Measurements from ENCODE around the gene MKI67.

Gene MKI67

GRCh38 chr10:128086003-128086863 is 40.0 kb downstream of the MKI67 start:
- H3K27ac ChIP-seq (ENCODE audit: low read depth, low read length): no peak overlapping the region
- H3K36me3 ChIP-seq (ENCODE audit: control insufficient read depth in 5 of 5, insufficient read depth in 5 of 5, low read length in 5 of 5): peaks cover 0 to 23% (median 14%) of the 10 kb centered on the region in 5 donors
- H3K4me3 ChIP-seq (ENCODE audit: low read depth in 1 of 5, low read length in 5 of 5): no peak overlapping the region
- H3K4me1 ChIP-seq (ENCODE audit: control insufficient read depth in 5 of 5, insufficient read depth in 5 of 5, low read length in 5 of 5): no peaks in the 10 kb centered on the region
- no peak overlapping the region for H3K9ac ChIP-seq (ENCODE audit: low read length in 5 of 5)
- peaks cover 0 to 14% (median 11%) of the 10 kb centered on the region in 5 donors for H3K27me3 ChIP-seq (ENCODE audit: control insufficient read depth in 5 of 5, insufficient read depth in 4 of 5, low read length in 5 of 5)
- H3K9me3 ChIP-seq (ENCODE audit: control insufficient read depth in 5 of 5, low read length in 5 of 5): no peaks in the 10 kb centered on the region

GRCh38 chr10:128084991-128085390 is 41.2 kb downstream of the MKI67 start:
- Histone ChIP-seq H3K36me3 (ENCODE audit: control insufficient read depth in 5 of 5, insufficient read depth in 5 of 5, low read length in 5 of 5) (peaks cover 0 to 35% (median 19%) of the 10 kb centered on the region in 5 donors), H3K27ac (ENCODE audit: low read depth, low read length) (no peak overlapping the region), H3K27me3 (ENCODE audit: control insufficient read depth in 5 of 5, insufficient read depth in 4 of 5, low read length in 5 of 5) (peaks cover 0 to 14% (median 8%) of the 10 kb centered on the region in 5 donors), H3K9ac (ENCODE audit: low read length in 5 of 5) (no peak overlapping the region), H3K9me3 (ENCODE audit: control insufficient read depth in 5 of 5, low read length in 5 of 5) (no peaks in the 10 kb centered on the region), H3K4me3 (ENCODE audit: low read depth in 1 of 5, low read length in 5 of 5) (no peak overlapping the region), H3K4me1 (ENCODE audit: control insufficient read depth in 5 of 5, insufficient read depth in 5 of 5, low read length in 5 of 5) (no peaks in the 10 kb centered on the region)

GRCh38 chr10:128084364-128084763 is 41.9 kb downstream of the MKI67 start:
- Histone ChIP-seq H3K4me1 (ENCODE audit: control insufficient read depth in 5 of 5, insufficient read depth in 5 of 5, low read length in 5 of 5) (no peaks in the 10 kb centered on the region), H3K27me3 (ENCODE audit: control insufficient read depth in 5 of 5, insufficient read depth in 4 of 5, low read length in 5 of 5) (peaks cover 0 to 11% (median 7%) of the 10 kb centered on the region in 5 donors), H3K27ac (ENCODE audit: low read depth, low read length) (no peak overlapping the region), H3K4me3 (ENCODE audit: low read depth in 1 of 5, low read length in 5 of 5) (no peak overlapping the region), H3K9me3 (ENCODE audit: control insufficient read depth in 5 of 5, low read length in 5 of 5) (no peaks in the 10 kb centered on the region), H3K9ac (ENCODE audit: low read length in 5 of 5) (no peak overlapping the region), H3K36me3 (ENCODE audit: control insufficient read depth in 5 of 5, insufficient read depth in 5 of 5, low read length in 5 of 5) (peaks cover 0 to 42% (median 25%) of the 10 kb centered on the region in 5 donors)

- Histone ChIP-seq H3K4me3 (ENCODE audit: low read depth in 1 of 5, low read length in 5 of 5) (no peak overlapping the region), H3K27me3 (ENCODE audit: control insufficient read depth in 5 of 5, insufficient read depth in 4 of 5, low read length in 5 of 5) (peaks cover 0 to 7% (median 3%) of the 10 kb centered on the region in 5 donors), H3K4me1 (ENCODE audit: control insufficient read depth in 5 of 5, insufficient read depth in 5 of 5, low read length in 5 of 5) (no peaks in the 10 kb centered on the region), H3K9ac (ENCODE audit: low read length in 5 of 5) (no peak overlapping the region), H3K9me3 (ENCODE audit: control insufficient read depth in 5 of 5, low read length in 5 of 5) (no peaks in the 10 kb centered on the region), H3K36me3 (ENCODE audit: control insufficient read depth in 5 of 5, insufficient read depth in 5 of 5, low read length in 5 of 5) (peaks cover 0 to 52% (median 34%) of the 10 kb centered on the region in 5 donors), H3K27ac (ENCODE audit: low read depth, low read length) (no peak overlapping the region)
Observed at GRCh38 chr10:128083191-128083895, 42.9 kb downstream of the MKI67 start.

GRCh38 chr10:128081720-128082119 is 44.5 kb downstream of the MKI67 start:
- Histone ChIP-seq H3K27me3 (ENCODE audit: control insufficient read depth in 5 of 5, insufficient read depth in 4 of 5, low read length in 5 of 5) (peaks cover 0 to 3% (median 0%) of the 10 kb centered on the region in 5 donors), H3K36me3 (ENCODE audit: control insufficient read depth in 5 of 5, insufficient read depth in 5 of 5, low read length in 5 of 5) (peaks cover 0 to 68% (median 50%) of the 10 kb centered on the region in 5 donors), H3K27ac (ENCODE audit: low read depth, low read length) (no peak overlapping the region), H3K9me3 (ENCODE audit: control insufficient read depth in 5 of 5, low read length in 5 of 5) (no peaks in the 10 kb centered on the region), H3K4me3 (ENCODE audit: low read depth in 1 of 5, low read length in 5 of 5) (no peak overlapping the region), H3K9ac (ENCODE audit: low read length in 5 of 5) (no peak overlapping the region), H3K4me1 (ENCODE audit: control insufficient read depth in 5 of 5, insufficient read depth in 5 of 5, low read length in 5 of 5) (no peaks in the 10 kb centered on the region)

GRCh38 chr10:128081222-128081621 is 45.0 kb downstream of the MKI67 start:
- Histone ChIP-seq H3K9ac (ENCODE audit: low read length in 5 of 5) (no peak overlapping the region), H3K36me3 (ENCODE audit: control insufficient read depth in 5 of 5, insufficient read depth in 5 of 5, low read length in 5 of 5) (peaks cover 0 to 73% (median 53%) of the 10 kb centered on the region in 5 donors), H3K4me3 (ENCODE audit: low read depth in 1 of 5, low read length in 5 of 5) (no peak overlapping the region), H3K27ac (ENCODE audit: low read depth, low read length) (no peak overlapping the region), H3K4me1 (ENCODE audit: control insufficient read depth in 5 of 5, insufficient read depth in 5 of 5, low read length in 5 of 5) (no peaks in the 10 kb centered on the region), H3K27me3 (ENCODE audit: control insufficient read depth in 5 of 5, insufficient read depth in 4 of 5, low read length in 5 of 5) (peaks cover 0 to 3% (median 0%) of the 10 kb centered on the region in 5 donors), H3K9me3 (ENCODE audit: control insufficient read depth in 5 of 5, low read length in 5 of 5) (no peaks in the 10 kb centered on the region)

GRCh38 chr10:128080641-128081040 is 45.6 kb downstream of the MKI67 start:
- Histone ChIP-seq H3K9me3 (ENCODE audit: control insufficient read depth in 5 of 5, low read length in 5 of 5) (no peaks in the 10 kb centered on the region), H3K9ac (ENCODE audit: low read length in 5 of 5) (no peak overlapping the region), H3K36me3 (ENCODE audit: control insufficient read depth in 5 of 5, insufficient read depth in 5 of 5, low read length in 5 of 5) (peaks cover 0 to 78% (median 53%) of the 10 kb centered on the region in 5 donors), H3K27ac (ENCODE audit: low read depth, low read length) (no peak overlapping the region), H3K27me3 (ENCODE audit: control insufficient read depth in 5 of 5, insufficient read depth in 4 of 5, low read length in 5 of 5) (peaks cover 0 to 3% (median 0%) of the 10 kb centered on the region in 5 donors), H3K4me3 (ENCODE audit: low read depth in 1 of 5, low read length in 5 of 5) (no peak overlapping the region), H3K4me1 (ENCODE audit: control insufficient read depth in 5 of 5, insufficient read depth in 5 of 5, low read length in 5 of 5) (no peaks in the 10 kb centered on the region)

GRCh38 chr10:128080231-128080630 is 46.0 kb downstream of the MKI67 start:
- H3K4me3 ChIP-seq (ENCODE audit: low read depth in 1 of 5, low read length in 5 of 5): no peak overlapping the region
- H3K36me3 ChIP-seq (ENCODE audit: control insufficient read depth in 5 of 5, insufficient read depth in 5 of 5, low read length in 5 of 5): peaks cover 0 to 77% (median 55%) of the 10 kb centered on the region in 5 donors
- H3K4me1 ChIP-seq (ENCODE audit: control insufficient read depth in 5 of 5, insufficient read depth in 5 of 5, low read length in 5 of 5): no peaks in the 10 kb centered on the region
- H3K27ac ChIP-seq (ENCODE audit: low read depth, low read length): no peak overlapping the region
- H3K9ac ChIP-seq (ENCODE audit: low read length in 5 of 5): no peak overlapping the region
- no peaks in the 10 kb centered on the region for H3K9me3 ChIP-seq (ENCODE audit: control insufficient read depth in 5 of 5, low read length in 5 of 5)
- peaks cover 0 to 3% (median 0%) of the 10 kb centered on the region in 5 donors for H3K27me3 ChIP-seq (ENCODE audit: control insufficient read depth in 5 of 5, insufficient read depth in 4 of 5, low read length in 5 of 5)

- Histone ChIP-seq H3K9ac (ENCODE audit: low read length in 5 of 5) (no peak overlapping the region), H3K36me3 (ENCODE audit: control insufficient read depth in 5 of 5, insufficient read depth in 5 of 5, low read length in 5 of 5) (peaks cover 4 to 77% (median 56%) of the 10 kb centered on the region in 5 donors), H3K4me3 (ENCODE audit: low read depth in 1 of 5, low read length in 5 of 5) (no peak overlapping the region), H3K27me3 (ENCODE audit: control insufficient read depth in 5 of 5, insufficient read depth in 4 of 5, low read length in 5 of 5) (peaks cover 0 to 3% (median 0%) of the 10 kb centered on the region in 5 donors), H3K27ac (ENCODE audit: low read depth, low read length) (no peak overlapping the region), H3K4me1 (ENCODE audit: control insufficient read depth in 5 of 5, insufficient read depth in 5 of 5, low read length in 5 of 5) (no peaks in the 10 kb centered on the region), H3K9me3 (ENCODE audit: control insufficient read depth in 5 of 5, low read length in 5 of 5) (no peaks in the 10 kb centered on the region)
Observed at GRCh38 chr10:128078136-128078969, 47.9 kb downstream of the MKI67 start.

All from subcutaneous abdominal adipose tissue (tissue), 5 donors.